ENCODE results near the gene CLEC4G.
A peak's percentile ranks its signal among the peaks of the same experiment; 100 is the strongest.
"Not testable (repeated sequence)": the region's sequence is repeated elsewhere in the genome, so short reads cannot be mapped to it uniquely, and the experiment has no call there.

Gene CLEC4G, protein sequence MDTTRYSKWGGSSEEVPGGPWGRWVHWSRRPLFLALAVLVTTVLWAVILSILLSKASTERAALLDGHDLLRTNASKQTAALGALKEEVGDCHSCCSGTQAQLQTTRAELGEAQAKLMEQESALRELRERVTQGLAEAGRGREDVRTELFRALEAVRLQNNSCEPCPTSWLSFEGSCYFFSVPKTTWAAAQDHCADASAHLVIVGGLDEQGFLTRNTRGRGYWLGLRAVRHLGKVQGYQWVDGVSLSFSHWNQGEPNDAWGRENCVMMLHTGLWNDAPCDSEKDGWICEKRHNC
- total RNA-seq, result 0 reads per million in 18 experiments

DNA sequence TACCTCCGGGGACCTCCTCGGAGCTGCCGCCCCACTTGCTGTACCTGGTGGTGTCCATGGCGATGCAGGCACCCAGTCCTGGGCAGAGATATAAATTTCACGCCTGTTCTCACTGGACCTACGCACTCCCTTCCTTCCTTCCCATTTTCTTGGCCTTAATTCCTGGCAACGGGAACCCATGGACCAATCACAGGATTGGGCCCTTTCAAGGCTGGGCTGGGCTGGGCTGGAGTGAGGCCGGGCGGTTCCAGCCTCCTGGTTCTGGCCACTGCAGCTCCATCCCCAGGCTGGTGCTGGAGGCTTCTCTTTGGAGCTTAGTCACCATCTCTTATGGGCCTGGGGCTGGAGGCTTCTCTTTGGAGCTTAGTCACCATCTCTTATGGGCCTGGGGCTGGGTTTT lies at the start of gene CLEC4G:
TSS of gene CLEC4G (minus strand) at position 66 of the 400 bp plus-strand sequence. CDS start at position 58, 8 bp downstream.
- no peak for DNase-seq

DNA sequence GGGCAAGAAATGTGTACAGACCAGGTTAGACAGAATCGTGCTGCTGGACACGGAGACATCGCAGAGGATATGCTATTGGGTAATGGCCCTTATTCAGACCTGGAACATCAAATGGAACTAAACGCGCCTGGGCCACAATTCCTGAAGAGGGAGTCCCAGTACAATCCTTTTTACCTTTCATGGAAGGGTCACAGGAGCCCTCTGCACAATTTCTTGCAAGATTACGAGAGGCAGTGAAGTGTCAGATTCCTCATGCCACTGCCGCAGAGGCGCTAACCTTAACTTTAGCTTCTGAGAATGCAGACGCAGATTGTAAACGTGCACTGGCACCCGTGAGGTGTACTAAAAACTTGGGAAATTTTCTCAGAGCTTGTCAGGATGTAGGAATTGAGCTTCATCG lies 49.2 kb upstream of the CLEC4G start:
- no peak for DNase-seq

DNA sequence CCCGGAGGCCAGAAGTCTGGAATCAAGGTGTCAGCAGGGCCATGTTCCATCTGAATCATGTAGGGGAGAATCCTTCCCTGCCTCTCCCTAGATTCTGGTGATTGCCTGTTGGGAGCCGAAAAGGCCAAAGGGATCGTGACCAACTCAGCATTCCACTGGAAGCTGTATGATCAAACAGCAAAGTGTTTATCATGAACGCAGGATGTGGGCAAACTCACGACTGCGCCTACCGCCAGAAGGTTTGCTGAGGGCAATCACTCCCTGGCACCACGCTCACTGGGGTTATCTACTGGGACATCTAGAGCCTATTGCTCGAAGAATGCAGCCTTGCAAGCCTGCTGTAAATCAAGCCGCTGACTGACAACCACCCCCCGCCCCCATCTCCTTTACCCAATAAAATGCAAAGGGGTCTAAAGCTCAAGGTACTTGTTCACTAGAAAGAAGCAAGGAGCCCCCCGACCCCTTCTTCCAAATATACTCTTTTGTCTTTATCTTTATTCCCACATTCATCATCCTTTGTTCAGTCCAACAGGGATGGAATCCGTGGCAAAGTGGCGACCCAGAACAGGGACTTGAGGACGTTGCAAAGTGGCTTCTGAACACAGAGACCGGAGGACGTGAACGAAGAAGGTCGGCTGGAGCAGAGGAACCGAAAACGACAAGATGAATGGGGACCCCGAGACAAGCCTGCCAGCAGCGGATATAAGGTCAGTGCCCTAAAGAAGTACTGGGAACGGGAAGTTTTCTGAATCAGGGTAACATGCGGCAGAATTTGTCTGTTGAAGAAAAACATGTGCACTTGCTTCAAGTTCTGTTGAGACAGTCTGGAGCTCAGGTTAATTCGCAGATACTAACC lies 47.9 kb upstream of the CLEC4G start:
- no peak for DNase-seq

DNA sequence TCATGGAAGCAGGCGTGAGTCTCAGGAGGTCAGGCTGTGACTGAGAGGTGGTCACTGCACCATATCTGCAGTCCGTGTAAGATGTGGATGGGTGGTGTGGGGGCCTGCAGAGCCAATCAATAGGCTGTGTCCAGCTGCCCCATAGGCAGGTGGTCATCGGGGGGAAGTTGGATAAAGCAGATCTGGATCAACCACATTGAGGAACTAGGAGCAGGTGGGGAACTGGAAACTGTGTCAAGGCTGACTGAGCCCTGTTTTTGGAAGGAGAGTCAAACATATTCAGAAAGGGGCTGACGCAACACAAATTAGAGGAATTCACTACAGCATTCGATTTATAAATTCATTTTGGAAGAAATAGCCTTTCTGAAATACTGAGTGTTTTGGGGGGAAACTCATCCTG lies 46.2 kb upstream of the CLEC4G start:
- DNase-seq, result peak; percentile 51 to 59

DNA sequence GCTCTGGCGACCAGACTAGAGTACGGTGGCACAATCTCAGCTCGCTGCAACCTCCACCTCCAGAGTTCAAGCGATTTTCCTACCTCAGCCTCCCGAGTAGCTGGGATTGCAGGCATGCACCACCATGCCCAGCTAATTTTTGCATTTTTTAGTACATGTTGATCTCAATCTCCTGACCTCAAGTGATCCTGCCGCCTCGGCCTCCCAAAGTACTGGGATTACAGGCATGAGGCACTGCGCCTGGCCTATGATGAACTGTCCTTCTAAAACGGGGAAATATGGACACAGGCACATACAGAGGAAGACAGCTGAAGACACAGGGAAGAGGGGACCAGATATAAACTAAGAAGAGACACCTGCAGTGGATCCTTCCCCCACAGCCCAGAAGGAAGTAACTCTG lies 43.9 kb upstream of the CLEC4G start:
- no peak for DNase-seq

DNA sequence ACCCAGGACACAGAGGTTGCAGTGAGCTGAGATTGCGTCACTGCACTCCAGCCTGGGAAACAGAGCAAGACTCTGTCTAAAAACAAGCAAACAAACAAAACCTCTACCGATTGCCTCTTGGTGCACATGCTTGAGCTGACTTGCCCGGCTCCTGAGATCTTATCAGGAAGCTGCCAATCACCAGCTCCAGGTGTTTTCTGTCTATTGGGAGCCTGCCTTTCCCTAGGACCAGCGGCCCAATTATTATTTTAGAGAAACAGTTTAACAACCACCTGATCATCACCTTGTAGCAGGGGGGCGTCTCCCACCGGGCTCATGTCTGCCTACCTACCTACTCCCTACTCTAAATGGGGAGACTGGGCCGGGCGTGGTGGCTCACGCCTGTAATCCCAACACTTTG lies 41.9 kb upstream of the CLEC4G start:
- DNase-seq, result no peak

DNA sequence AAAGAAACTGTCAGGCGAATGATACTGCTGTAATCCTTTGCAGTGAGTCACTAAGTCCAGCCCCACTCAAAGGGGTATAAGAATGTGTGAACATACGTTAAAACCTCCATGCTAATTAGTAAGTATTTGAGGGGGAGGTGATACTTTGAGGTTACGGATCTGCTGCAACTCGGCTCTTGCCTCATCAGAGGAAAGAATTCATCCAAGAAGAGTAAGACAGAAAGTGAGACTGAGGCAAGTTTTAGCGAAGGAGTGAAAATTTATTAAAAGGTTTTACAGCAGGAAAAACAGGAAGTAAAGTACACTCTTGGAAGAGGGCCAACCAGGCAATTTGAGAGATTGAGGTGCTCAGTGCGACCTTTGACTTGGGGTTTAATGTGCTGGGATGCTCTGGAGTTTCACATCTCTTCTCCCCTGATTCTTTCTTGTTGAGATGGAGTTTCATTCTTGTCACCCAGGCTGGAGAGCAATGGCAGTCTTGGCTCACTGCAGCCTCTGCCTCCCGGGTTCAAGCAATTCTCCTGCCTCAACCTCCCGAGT lies 40.9 kb upstream of the CLEC4G start:
- DNase-seq, result peak; percentile 54 to 75

DNA sequence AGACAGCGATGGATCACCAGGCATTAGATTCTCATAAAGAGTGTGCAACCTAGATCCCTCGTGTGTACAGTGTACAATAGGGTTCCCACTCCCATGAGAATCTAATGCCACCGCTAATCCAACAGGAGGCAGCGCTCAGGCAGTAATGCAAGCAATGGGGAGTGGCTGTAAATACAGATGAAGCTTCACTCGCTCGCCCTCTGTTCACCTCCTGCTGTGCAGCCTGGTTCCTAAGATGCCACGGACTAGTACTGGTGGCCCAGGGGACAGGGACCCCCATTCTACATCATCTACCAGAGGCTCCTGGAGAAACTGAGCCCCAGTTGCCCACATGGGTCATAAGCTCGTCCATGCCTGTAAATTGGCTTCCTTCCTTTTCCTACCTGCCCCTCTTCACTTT lies 39.2 kb upstream of the CLEC4G start:
- no peak for DNase-seq

DNA sequence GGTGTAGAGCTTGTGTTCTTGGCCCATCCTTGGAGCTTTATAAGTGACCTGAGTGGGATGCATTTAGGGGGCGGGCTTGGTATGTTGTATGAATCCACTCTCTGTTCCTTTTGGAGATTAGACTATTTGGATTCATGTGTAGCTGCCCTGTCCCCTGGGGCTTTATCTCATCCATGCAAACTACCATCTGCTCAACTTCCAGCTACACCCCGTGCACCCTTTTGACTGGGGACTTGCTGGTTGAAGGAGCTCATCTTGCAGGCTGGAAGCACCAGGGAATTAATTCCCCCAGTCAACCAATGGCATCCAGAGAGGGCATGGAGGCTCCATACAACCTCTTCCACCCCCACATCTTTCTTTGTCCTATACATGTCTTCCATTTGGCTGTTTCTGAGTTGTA lies 37.3 kb upstream of the CLEC4G start:
- no peak for DNase-seq

DNA sequence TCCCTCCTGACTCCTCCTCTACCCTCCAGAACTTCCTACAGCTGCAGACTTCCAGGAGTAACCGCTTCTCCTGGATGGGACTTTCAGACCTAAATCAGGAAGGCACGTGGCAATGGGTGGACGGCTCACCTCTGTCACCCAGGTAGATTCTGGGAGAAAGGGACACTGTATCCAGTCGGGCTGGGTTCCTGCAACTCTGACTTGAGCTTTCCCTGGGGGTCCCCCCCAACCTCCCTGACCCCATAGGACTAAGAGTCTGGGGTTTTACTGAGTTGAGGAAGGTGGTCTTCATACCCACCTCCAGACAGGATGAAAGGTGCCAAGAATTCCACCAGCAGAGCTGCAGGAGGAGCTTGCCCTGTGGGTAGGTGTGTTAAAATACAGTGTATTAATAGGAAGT lies 35.6 kb upstream of the CLEC4G start:
- DNase-seq, result no peak

DNA sequence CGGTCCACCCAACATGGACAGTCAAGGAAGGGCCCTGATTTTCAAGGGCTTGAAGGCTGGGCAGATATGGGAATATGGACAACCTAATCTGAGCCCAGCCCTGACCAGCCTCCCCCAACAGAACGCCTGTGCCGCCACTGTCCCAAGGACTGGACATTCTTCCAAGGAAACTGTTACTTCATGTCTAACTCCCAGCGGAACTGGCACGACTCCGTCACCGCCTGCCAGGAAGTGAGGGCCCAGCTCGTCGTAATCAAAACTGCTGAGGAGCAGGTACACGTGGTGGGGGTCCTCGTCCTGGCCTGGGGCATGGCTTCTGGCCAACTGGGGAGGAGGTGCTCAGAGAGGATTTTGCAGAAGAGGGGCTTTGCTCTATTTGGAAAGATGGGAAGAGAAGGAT lies 34.6 kb upstream of the CLEC4G start:
- no peak for DNase-seq

DNA sequence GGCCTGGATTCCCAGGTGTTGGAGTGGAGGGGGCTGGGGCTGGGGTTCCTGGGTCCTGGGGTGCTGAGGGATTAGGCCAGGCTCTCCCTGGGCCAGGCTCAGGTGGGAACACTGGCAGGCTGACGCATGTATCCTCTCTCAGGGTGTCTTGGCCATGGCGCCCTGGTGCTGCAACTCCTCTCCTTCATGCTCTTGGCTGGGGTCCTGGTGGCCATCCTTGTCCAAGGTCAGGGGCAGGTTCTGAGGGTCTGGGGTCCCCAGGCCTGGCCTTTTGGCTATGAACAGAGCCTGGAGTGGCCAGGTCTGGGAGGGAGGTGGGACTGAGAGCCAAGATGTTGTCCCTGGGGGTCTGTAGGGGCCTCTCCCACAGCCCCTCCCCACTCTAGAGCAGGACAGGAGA lies 33.1 kb upstream of the CLEC4G start:
- DNase-seq, result not testable (repeated sequence)

DNA sequence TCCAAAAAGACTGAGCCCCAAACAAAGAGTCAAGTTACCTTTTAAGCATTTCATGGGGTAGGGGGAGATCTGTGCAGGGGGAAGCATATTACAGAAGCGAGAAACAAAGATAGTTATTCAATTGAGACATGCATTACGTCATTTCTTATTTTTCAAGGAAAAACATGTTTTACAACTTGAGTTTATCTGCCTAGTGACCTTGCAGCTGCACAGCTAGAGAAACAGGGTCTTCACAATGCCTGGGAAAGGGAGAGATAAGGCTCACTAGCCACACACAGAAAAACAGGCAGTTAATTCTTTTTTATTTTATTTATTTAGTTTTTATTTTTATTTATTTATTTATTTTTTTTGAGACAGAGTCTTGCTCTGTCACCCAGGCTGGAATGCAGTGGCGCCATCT lies 32.2 kb upstream of the CLEC4G start:
- not testable (repeated sequence) for DNase-seq

DNA sequence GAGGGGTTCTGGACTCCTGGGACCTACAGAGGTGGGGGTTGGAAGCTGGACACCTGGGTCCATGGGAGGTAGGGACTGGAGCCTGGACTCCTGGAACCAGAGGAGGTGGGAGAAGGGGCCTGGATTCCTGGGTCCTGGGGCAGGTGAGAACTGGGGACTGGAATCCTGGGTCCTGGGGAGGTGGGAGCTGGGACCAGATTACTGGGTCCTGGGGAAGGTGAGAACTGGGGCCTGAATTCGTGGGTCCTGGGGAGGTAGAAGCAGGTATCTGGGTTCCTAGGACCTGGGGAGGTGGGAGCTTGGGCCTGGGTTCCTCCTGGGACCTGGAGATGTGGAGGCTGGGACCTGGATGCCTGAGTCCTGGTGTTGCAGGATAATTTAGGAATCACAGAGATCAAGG lies 31.8 kb upstream of the CLEC4G start:
- no peak for DNase-seq

DNA sequence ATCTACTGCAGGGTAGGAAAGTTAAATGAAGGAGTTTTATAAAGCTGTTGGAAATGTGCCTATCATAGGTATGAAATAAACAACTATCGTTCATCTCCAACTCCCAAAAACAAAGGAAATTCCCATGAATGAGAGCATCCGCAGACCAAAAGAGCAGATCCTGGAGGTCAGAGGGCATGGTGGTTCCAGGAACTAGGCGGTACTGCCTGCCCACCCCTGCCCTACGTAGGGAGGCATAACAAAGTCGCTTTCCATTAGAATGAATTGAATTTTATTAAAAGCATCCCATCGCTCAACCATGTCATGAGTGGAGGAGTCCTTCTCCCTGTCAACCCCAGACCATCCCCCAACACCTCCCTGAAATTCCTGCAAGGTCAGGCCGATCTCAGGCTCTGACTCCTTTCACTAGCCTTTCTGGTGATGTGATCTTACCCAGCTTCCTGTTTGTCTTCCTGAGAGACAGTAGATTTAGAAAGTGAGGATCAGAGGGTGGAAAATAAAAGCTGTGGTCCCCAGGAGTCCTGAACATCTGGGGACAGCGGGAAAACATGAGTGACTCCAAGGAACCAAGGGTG lies 30.9 kb upstream of the CLEC4G start, which contains the start of gene CLEC4M:
TSS of gene CLEC4M (plus strand) at position 525 of the 575 bp plus-strand sequence. CDS start at position 549, 24 bp downstream.
- DNase-seq, result no peak

DNA sequence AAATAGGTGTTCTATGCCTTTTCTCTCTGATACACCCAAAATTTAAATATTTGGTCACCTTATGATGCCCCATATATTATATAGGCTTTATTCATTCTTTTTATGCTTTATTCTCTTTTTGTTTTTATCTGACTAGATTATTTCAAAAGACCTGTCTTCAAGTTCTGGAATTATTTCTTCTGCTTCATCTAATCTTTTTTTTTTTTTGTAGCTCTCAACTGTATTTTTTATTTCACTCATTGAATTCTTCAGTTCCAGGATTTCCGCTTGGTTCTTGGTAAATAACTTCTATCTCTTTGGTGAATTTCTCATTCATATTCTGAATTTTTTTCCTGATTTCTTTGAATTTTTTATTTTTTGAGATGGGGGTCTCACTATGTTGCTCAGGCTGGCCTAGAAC lies 27.2 kb upstream of the CLEC4G start:
- peak in 1 of 2 donors; percentile 16 for DNase-seq

DNA sequence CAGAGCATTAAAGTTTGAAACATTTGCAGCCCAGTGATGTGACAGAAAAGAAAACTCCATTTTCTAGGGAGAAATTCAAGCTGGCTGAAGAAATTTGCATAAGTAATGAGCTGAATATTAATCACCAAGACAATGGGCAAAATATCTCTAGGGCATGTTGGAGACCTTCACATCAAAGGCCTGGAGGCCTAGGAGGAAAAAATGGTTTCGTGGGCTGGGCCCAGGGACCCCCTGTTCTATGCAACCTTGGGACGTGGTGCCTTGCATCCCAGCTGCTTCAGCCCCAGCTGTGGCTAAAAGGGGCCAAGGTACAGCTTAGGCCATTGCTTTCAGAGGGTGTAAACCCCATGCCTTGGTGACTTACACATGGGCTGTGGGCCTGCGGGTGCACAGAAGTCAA lies 25.4 kb upstream of the CLEC4G start:
- DNase-seq, result no peak

DNA sequence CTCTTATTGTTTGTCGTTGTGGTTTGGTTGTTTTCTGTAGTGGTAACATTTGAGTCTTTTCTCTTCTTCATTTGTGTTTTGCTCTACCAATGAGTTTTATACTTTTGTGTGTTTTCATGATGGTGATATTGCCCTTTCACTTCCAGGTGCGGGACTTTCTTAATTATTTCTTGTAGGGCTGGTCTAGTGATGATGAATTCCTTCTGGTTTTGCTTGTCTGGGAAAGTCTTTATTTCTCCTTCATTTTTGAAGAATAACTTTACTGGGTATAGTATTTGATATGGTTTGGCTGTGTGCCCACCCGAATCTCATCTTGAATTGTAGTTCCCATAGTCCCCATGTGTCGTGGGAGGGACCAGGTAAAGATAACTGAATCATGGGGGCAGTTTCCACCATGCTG lies 24.3 kb upstream of the CLEC4G start:
- DNase-seq, result no peak

DNA sequence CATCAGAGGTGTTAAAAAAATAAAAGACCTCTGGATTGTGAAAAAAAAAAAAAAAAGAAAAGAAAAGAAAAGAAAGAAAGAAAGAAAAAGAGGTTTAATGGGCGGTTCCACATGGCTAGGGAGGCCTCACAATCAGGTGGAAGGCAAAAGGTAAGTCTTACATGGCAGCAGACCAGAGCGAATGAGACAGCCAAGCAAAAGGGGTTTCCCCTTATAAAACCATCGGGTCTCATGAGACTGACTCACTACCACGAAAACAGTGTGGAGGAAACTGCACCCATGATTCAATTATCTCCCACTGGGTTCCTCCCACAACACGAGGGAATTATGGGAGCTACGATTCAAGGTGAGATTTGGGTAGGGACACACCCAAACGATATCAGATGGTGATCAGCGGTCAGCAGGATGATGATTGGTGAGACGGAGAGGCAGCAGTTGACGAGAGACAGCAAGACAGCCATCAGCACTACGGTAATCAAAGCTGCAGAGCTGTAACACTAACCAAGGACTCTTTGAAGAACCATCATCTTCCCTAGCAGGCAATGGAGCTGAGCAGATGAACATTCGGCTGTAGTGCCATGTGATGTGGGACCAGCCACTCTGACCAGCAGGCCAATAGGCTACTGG lies 19.4 kb upstream of the CLEC4G start:
- peak; percentile 76 to 86 for DNase-seq

DNA sequence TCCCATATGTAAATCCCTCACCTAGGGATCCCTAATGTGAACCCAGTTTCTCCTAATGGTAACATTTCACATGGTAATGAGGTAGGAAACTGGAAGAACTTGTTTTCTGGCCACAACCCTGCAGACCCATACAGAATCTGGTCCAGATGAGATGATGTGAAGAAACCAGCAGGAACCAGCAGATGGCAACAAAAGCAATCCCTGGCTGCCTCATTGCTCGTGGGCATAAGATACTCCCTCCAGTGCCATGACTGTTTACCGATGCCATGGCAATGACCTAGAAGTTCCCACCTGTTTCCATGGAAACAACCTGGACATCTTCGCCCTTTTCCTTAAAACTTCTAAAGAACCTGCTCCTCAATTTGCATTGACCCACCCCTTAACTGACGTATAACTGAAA lies 16.8 kb upstream of the CLEC4G start:
- DNase-seq, result peak in 1 of 2 donors; percentile 41

DNA sequence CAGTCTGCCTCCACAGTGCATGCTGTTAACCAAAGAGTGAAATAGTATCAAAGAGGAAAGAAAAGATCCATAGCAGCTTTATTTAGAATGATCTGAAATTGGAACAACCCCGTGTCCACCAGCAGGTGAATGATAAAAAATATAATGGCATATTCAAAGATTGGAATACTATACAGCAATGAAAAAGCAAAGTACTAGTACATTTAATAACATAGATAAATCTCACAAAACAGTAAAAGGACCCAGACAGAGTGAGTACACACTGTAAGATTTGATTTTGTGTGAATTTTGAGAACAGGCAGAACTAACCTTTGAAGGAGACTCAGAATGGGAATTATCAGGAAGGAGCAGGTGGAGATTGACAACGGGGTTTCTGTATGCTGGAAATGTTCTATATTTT lies 16.3 kb upstream of the CLEC4G start:
- no peak for DNase-seq

Measured in inflammatory macrophage (primary cell).